ENCODE results near the gene MADCAM1. TPM values are rescaled to one million over a fixed set of nuclear protein-coding genes. Genes with fewer than 3 reads are reported as not detected.

Gene MADCAM1
- total RNA-seq, 1 experiment from 2014 or later = not detected

DNA sequence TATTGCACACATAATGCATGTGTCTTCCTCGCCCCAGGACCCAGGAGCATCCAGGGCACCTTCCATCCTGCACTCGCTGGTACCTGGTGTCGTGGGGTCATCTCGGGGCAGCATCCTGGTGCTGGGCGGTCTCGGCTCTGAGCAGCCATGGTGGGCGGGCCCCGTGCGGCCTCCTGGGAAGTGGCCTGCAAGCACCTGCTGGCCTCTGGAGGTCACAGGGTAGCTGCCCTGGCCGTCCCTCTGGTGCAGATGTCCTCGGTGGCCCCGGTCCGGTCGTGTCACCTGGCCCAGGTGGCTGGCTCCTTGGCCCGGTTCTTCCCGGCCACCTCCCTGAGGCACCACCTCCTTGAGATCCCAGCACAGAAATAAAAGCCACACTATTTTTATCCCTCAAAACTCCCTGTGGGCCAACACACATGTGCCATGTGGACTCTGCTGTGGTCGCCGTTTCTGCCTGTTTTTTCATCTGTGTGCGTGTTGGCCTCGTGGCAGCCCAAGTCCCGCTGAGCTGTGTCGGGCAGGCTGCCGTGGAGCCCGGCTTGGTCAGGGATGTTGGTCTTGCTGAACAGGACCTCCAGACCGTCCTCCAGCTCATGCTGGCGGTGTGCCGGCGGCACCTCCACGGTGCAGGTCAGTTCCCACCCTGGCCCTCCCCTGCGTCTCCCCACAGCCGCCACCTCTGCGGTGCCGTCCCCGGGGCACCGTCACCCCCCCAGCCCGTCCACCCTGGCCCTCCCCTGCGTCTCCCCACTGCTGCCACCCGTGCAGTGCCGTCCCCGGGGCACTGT is 42.5 kb downstream of the MADCAM1 start:
- no peak for DNase-seq (ENCODE audit: low read depth)
- in situ Hi-C loops (cut with HindIII; ENCODE audit: low pct_unique_long_range_greater_than_20kb, low sequenced_read_pairs) = no loop called here

DNA sequence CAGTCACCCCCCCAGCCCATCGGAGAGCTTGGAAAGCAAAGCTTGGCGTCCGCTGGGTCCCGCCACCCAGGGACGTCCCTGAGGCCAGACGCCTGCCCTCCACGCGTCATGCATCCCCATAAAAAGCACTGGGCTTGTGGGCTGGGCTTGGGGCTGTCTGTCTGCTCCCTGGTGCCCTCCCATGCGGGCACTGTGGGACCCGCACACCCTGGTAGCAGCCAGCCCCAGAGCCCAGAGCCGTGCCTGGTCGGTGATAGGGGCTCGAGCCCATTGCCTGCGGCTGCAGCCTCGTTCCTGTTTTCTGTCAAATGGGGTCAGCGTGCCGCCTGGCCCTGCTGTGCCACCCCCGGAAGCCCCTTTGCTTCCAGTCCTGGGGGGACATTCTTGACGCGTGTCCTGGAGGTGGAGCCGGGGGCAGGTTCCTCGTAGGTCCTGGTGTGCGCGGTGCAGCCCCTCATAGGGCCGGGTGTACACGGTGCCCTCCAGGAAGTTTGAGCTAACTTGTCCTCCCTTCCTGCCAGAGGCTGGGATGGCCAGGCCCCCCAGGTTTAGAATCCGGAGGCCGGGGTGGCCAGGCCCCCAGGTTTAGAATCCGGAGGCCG is 43.2 kb downstream of the MADCAM1 start:
- in situ Hi-C loops (cut with HindIII; ENCODE audit: low pct_unique_long_range_greater_than_20kb, low sequenced_read_pairs) = no loop called here
- DNase-seq (ENCODE audit: low read depth) = no peak

DNA sequence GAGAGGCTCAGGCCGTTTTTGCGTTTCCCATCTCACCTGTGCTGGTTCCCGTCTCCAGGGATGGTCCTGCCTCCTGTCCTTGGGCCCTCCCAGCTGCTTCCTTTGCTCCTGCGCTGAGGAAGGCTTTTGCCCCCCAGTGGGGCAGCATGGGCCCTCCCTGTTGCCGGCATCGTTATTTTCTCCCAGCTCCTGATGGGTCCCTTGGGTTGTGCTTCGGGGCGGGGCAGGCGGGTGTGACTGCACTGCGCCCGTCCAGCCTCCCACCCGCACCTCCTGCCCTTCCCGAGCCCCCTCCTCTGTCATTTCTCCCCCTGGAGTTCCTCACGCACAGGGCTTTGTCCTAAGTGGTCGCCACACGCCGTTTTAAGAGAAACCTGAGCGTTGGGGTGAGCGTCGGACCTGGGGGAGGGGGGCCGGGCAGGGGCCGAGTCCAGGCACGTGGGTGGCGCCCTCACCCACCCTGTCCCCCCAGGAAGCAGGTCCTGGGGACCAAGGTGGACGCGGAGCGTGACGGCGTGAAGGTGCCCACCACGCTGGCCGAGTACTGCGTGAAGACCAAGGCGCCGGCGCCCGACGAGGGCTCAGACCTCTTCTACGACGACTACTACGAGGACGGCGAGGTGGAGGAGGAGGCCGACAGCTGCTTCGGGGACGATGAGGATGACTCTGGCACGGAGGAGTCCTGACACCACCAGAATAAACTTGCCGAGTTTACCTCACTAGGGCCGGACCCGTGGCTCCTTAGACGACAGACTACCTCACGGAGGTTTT is 44.8 kb downstream of the MADCAM1 start:
- in situ Hi-C loops (cut with HindIII; ENCODE audit: low pct_unique_long_range_greater_than_20kb, low sequenced_read_pairs) = no loop called here
- no peak for DNase-seq (ENCODE audit: low read depth)

DNA sequence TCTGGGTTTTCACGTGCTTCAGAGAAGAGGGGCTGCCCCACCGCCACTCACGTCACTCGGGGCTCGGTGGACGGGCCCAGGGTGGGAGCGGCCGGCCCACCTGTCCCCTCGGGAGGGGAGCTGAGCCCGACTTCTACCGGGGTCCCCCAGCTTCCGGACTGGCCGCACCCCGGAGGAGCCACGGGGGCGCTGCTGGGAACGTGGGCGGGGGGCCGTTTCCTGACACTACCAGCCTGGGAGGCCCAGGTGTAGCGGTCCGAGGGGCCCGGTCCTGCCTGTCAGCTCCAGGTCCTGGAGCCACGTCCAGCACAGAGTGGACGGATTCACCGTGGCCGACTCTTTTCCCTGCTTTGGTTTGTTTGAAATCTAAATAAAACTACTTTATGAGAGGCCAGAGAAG is 45.4 kb downstream of the MADCAM1 start:
- no peak for DNase-seq (ENCODE audit: low read depth)
- in situ Hi-C loops (cut with HindIII; ENCODE audit: low pct_unique_long_range_greater_than_20kb, low sequenced_read_pairs) = no loop called here

DNA sequence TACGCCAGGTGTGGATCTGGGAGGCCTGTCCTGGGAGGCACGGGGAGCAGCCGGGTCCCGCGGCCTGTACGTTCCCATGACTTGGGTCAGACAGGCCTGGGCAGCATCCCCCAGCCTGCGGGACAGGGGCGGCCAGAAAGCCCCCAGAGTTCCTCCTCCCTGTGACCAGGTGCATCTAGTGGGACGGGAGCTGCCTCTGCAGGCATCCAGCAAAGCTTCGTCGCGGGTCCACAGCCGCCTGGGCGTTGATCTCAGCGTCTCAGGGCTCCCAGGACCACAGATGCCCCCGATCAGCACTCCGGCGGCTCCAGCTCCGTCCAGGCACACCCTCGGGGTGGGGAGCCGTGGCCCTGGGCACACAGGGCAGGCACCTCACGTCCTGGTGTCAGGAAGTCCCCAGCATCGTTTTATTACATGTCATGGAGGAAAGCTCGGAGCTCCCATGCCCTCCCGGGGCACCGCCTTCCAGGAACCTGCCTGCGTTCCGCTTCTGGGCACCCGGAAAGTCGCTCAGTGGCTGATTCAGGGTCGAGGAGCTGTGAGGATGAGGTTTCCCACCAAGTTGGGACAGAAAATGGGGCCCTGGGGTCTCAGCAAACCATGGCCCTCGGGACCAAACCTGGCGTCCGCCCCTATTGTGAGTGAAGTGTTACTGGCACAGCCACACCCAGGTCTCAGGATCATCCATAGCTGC is 46.0 kb downstream of the MADCAM1 start:
- no peak for DNase-seq (ENCODE audit: low read depth)
- in situ Hi-C loops (cut with HindIII; ENCODE audit: low pct_unique_long_range_greater_than_20kb, low sequenced_read_pairs) = no loop called here

DNA sequence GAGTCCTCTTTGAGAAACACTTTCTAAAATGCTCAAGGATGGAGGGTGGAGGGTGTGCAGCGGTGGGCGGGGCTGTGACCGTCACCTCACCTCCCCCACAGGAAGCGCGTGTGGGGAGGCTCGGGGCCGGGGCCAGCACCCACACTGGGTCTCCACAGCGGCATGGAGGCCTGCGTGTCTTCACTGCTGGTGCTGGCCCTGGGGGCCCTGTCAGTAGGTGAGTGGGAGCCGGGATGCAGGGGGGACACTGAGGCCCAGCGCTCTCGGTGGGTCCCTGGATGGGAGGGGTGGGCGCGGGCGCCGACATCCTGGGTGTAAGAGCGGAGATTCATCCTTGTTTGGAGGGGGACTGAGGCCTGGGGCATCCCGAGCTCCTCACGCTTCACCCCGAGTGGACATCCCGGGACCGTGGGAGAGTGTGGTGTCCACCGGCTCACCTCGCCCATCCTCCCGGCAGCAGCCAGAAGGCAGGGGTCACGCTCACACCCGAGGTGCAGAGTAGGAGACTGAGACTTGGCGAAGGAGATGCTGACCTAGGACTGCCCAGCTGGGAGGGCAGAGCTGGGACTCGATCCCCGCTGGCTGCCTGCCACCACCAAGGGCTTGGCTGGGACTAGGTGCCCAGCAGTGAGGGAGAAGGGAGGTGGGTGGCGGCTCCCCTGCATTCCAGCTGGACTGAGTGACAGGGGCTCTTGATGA is 47.8 kb downstream of the MADCAM1 start, which contains the start of gene GZMM:
Gene GZMM (plus strand): TSS at position 144 of the 699 bp plus-strand sequence. CDS start 19 bp downstream, at position 163.
- DNase-seq (ENCODE audit: low read depth) = no peak
- in situ Hi-C loops (cut with HindIII; ENCODE audit: low pct_unique_long_range_greater_than_20kb, low sequenced_read_pairs) = no loop called here

DNA sequence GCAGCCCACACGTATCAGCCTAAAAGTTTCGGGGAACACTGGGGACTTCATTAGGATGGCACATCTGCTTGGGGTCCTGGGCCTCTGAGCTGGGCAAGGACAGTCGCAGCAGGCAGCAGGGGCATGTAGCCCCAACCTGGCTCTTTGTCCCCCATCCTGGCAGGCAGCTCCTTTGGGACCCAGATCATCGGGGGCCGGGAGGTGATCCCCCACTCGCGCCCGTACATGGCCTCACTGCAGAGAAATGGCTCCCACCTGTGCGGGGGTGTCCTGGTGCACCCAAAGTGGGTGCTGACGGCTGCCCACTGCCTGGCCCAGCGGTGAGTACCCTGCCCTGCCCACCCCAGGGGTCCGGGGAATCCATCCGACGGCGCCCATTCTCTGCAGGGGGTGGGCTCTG is 50.8 kb downstream of the MADCAM1 start:
- no peak for DNase-seq (ENCODE audit: low read depth)
- in situ Hi-C loops (cut with HindIII; ENCODE audit: low pct_unique_long_range_greater_than_20kb, low sequenced_read_pairs) = no loop called here

DNA sequence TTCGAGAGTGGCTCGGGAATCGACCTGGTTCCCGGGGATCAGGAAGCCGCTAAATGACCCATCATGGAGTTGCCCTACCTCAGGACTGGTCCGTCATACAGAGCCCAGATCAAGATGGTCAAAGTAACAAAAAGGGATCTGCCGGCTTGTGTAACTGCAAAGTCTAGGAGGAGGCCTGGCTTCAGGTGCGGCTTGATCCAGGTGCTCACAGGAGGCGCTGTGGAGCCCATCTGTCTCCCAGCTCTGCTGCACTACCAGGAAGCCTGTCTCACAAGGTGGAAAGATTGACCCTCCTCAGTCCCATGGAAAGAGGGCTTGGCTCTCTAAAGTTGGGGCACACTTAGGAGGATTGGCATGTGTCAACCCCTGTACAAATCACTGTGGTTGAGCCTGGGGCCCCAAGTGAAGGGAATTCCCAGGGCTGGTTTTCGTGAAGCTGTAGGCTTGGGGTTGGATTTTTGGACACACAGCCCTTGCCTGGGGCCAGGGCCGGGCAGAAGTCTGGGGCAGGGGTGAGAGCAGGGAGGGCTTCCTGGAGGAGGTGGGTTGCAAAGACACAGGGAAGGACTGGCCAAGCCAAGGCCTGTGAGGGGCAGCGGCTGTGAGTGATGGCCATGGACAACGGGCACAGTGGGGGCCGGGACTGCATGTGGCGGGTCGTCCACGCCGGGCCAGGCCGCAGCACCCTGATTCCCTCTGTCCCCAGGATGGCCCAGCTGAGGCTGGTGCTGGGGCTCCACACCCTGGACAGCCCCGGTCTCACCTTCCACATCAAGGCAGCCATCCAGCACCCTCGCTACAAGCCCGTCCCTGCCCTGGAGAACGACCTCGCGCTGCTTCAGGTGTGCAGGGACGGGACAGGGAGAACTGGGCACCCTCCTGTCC is 51.8 kb downstream of the MADCAM1 start:
- DNase-seq (ENCODE audit: low read depth) = no peak
- in situ Hi-C loops (cut with HindIII; ENCODE audit: low pct_unique_long_range_greater_than_20kb, low sequenced_read_pairs) = no loop called here

DNA sequence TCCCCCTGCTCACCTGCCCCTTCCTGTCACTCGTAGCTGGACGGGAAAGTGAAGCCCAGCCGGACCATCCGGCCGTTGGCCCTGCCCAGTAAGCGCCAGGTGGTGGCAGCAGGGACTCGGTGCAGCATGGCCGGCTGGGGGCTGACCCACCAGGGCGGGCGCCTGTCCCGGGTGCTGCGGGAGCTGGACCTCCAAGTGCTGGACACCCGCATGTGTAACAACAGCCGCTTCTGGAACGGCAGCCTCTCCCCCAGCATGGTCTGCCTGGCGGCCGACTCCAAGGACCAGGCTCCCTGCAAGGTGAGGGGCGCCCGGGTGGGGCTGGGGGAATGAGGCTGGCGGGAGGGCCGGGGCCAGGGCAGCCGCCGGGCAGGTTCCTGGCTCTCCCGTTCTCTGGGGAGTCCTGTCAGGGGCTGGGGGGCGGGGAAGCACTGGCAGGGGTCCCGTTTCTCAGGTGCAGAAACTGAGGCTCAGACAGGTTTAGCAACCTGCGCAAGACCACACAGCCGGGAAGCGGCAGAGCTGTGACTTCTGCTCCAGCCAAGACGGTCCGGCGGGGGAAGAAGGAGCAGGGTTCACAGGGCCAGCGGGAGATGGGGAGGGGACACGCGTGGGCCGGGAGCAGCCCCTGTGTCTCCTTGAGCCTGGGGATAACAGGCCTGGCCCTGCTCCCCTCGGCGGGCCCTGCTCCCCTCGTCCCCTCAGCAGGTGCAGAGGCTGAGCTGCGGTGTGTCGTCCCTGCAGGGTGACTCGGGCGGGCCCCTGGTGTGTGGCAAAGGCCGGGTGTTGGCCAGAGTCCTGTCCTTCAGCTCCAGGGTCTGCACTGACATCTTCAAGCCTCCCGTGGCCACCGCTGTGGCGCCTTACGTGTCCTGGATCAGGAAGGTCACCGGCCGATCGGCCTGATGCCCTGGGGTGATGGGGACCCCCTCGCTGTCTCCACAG is 52.9 kb downstream of the MADCAM1 start:
- DNase-seq (ENCODE audit: low read depth) = no peak
- in situ Hi-C loops (cut with HindIII; ENCODE audit: low pct_unique_long_range_greater_than_20kb, low sequenced_read_pairs) = no loop called here

DNA sequence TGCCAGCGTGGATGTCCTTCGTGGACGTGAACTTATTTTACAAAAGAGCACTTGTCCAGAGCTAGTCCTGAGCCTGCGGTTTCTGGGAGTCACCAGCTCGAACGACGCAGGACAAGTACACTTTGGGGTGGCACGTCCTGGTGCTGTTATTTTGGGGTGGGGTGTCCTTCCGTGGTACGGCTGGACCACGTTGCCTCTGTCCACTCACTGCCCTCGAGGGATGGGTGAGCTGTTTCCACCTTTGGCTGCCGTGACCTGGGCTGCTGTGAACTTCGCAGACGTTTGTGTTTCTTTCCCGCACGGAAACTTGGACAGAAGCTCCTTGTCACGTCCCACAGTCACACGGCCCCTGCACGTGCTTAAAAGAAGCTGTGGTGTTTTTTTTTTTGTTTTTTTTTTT is 58.5 kb downstream of the MADCAM1 start:
- no peak for DNase-seq (ENCODE audit: low read depth)
- in situ Hi-C loops (cut with HindIII; ENCODE audit: low pct_unique_long_range_greater_than_20kb, low sequenced_read_pairs) = no loop called here

Other genes starting within 250 kb of the MADCAM1 start
- 128 and 155 TPM in 2 replicates for gene PLPP2, start 205.1 kb upstream of the MADCAM1 start, total RNA-seq (2014; rRNA removed; shearing (Covaris generic); ENCODE audit: low replicate concordance)
- 6.1 and 9.4 TPM in 2 replicates for gene MIER2, start 151.7 kb upstream of the MADCAM1 start, total RNA-seq (2014; rRNA removed; shearing (Covaris generic); ENCODE audit: low replicate concordance)
- gene C2CD4C, start 87.3 kb upstream of the MADCAM1 start, total RNA-seq (2014; rRNA removed; shearing (Covaris generic); ENCODE audit: low replicate concordance) = 1.8 and 2.1 TPM in 2 replicates
- gene SHC2, start 35.5 kb upstream of the MADCAM1 start, total RNA-seq (2014; rRNA removed; shearing (Covaris generic); ENCODE audit: low replicate concordance) = 0.98 and 1.2 TPM in 2 replicates
- gene TPGS1, start 11.0 kb downstream of the MADCAM1 start, total RNA-seq (2014; rRNA removed; shearing (Covaris generic); ENCODE audit: low replicate concordance) = 27.3 and 47.1 TPM in 2 replicates
- gene CDC34, start 35.3 kb downstream of the MADCAM1 start, total RNA-seq (2014; rRNA removed; shearing (Covaris generic); ENCODE audit: low replicate concordance) = 35.0 and 38.4 TPM in 2 replicates
- gene GZMM, start 47.6 kb downstream of the MADCAM1 start, total RNA-seq (2014; rRNA removed; shearing (Covaris generic); ENCODE audit: low replicate concordance) = not detected in 2 replicates
- 255 and 330 TPM in 2 replicates for gene BSG, start 76.1 kb downstream of the MADCAM1 start, total RNA-seq (2014; rRNA removed; shearing (Covaris generic); ENCODE audit: low replicate concordance)
- gene HCN2, start 93.4 kb downstream of the MADCAM1 start, total RNA-seq (2014; rRNA removed; shearing (Covaris generic); ENCODE audit: low replicate concordance) = 2.1 and 3.2 TPM in 2 replicates
- 30.4 and 40.5 TPM in 2 replicates for gene POLRMT, start 137.1 kb downstream of the MADCAM1 start, total RNA-seq (2014; rRNA removed; shearing (Covaris generic); ENCODE audit: low replicate concordance)
- not detected in 2 replicates for gene FGF22, start 143.4 kb downstream of the MADCAM1 start, total RNA-seq (2014; rRNA removed; shearing (Covaris generic); ENCODE audit: low replicate concordance)
- 21.3 and 30.9 TPM in 2 replicates for gene RNF126, start 166.7 kb downstream of the MADCAM1 start, total RNA-seq (2014; rRNA removed; shearing (Covaris generic); ENCODE audit: low replicate concordance)
- gene FSTL3, start 179.9 kb downstream of the MADCAM1 start, total RNA-seq (2014; rRNA removed; shearing (Covaris generic); ENCODE audit: low replicate concordance) = 83.8 and 95.5 TPM in 2 replicates
- 2.0 TPM in 1 of 2 replicates, not detected in the other for gene PRSS57, start 199.0 kb downstream of the MADCAM1 start, total RNA-seq (2014; rRNA removed; shearing (Covaris generic); ENCODE audit: low replicate concordance)
- 14.1 and 20.5 TPM in 2 replicates for gene PALM, start 212.4 kb downstream of the MADCAM1 start, total RNA-seq (2014; rRNA removed; shearing (Covaris generic); ENCODE audit: low replicate concordance)